IMR-90 (cell line): Measurements from ENCODE around the gene CIITA. TPM values are rescaled to one million over a fixed set of nuclear protein-coding genes. Genes with fewer than 3 reads are reported as not detected.
A peak's percentile ranks its signal among the peaks of the same experiment; 100 is the strongest.

Experiments
- ATAC-seq: fragments of 200-7000 bp; cut with Tn5 transposase; 2 replicates; pipeline ENCODE4 v1.9.1; 2020; ENCODE audit warnings: low read depth, mild to moderate bottlenecking, moderate library complexity
- BruUV-seq: library from RNA; stranded (reverse); fragments of 400-500 nt; replicated peaks from 2 replicates; lab custom pipeline; 2021; lab: Mats Ljungman, UMichigan
- CTCF ChIA-PET: fragments of 300-600 bp; formaldehyde crosslinking; extraction: SDS; loops from one replicate; lab custom pipeline; 2021; ENCODE audit warnings: antibody characterized with exemption; lab: Yijun Ruan, JAX
- POLR2A ChIA-PET: fragments of 300-600 bp; sonication (Branson Sonifier 250); formaldehyde crosslinking; loops from one replicate; lab custom pipeline; 2022; ENCODE audit warnings: antibody characterized with exemption; ENCODE audit not compliant: unreplicated experiment; lab: Charles Lee
- DNase-seq: peaks from one replicate; pipeline ENCODE4 v3.0.0; 2013
- H2AFZ ChIP-seq: replicated peaks from 2 replicates; pipeline ENCODE3; 2013; ENCODE audit warnings: low read length, mild to moderate bottlenecking; ENCODE audit not compliant: poor library complexity
- H2AK5ac ChIP-seq: 2 replicates; pipeline ENCODE4 v1.6.1; 2013; ENCODE audit warnings: low read depth, low read length, inconsistent platforms
- H2AK9ac ChIP-seq: replicated peaks from 2 replicates; pipeline ENCODE3; 2013; ENCODE audit warnings: mild to moderate bottlenecking, low read depth, low read length, moderate library complexity; ENCODE audit not compliant: poor library complexity
- H2BK120ac ChIP-seq: 2 replicates; pipeline ENCODE4 v1.6.1; 2013; ENCODE audit warnings: low read depth, low read length, inconsistent platforms
- H2BK15ac ChIP-seq: 3 replicates; pipeline ENCODE4 v1.6.1; 2013; ENCODE audit warnings: low read depth, low read length, inconsistent platforms
- H2BK20ac ChIP-seq: 2 replicates; pipeline ENCODE4 v1.6.1; 2013; ENCODE audit warnings: low read depth, mild to moderate bottlenecking, inconsistent platforms, low read length, moderate library complexity
- H2BK5ac ChIP-seq: 2 replicates; pipeline ENCODE4 v1.6.1; 2013; ENCODE audit warnings: mild to moderate bottlenecking, low read depth, low read length, inconsistent platforms; ENCODE audit not compliant: poor library complexity, severe bottlenecking
- H3K14ac ChIP-seq: replicated peaks from 2 replicates; pipeline ENCODE4 v1.6.1; 2013; ENCODE audit warnings: low read depth, low read length, inconsistent platforms
- H3K18ac ChIP-seq: 2 replicates; pipeline ENCODE4 v1.6.1; 2013; ENCODE audit warnings: low read depth, low read length, control low read depth
- H3K23ac ChIP-seq: 2 replicates; pipeline ENCODE4 v1.6.1; 2013; ENCODE audit warnings: low read depth, low read length, inconsistent platforms
- H3K27ac ChIP-seq: 2 replicates; pipeline ENCODE4 v1.5.1; 2013; ENCODE audit warnings: mild to moderate bottlenecking, control low read depth, low read length; ENCODE audit not compliant: insufficient read depth
- H3K27me3 ChIP-seq: 2 replicates; pipeline ENCODE4 v1.6.1; 2013; ENCODE audit warnings: low read length; ENCODE audit not compliant: control insufficient read depth, insufficient read depth
- H3K36me3 ChIP-seq: 2 replicates; pipeline ENCODE4 v1.6.1; 2013; ENCODE audit warnings: low read length, mixed read lengths; ENCODE audit not compliant: control insufficient read depth, insufficient read depth
- H3K4ac ChIP-seq: 2 replicates; pipeline ENCODE4 v1.6.1; 2013; ENCODE audit warnings: low read depth, low read length, inconsistent platforms
- H3K4me1 ChIP-seq: 2 replicates; pipeline ENCODE4 v1.6.1; 2013; ENCODE audit warnings: low read length, mixed read lengths; ENCODE audit not compliant: control insufficient read depth, insufficient read depth
- H3K4me2 ChIP-seq: 2 replicates; pipeline ENCODE4 v1.6.1; 2013; ENCODE audit warnings: low read depth, mild to moderate bottlenecking, control low read depth, low read length, moderate library complexity
- H3K4me3 ChIP-seq: 2 replicates; pipeline ENCODE4 v1.5.1; 2013; ENCODE audit warnings: low read depth, mild to moderate bottlenecking, control low read depth, low read length, moderate library complexity; ENCODE audit not compliant: insufficient read depth
- H3K56ac ChIP-seq: 2 replicates; pipeline ENCODE4 v1.6.1; 2013; ENCODE audit warnings: low read length, inconsistent platforms; ENCODE audit not compliant: insufficient read depth; ENCODE audit errors: extremely low read depth
- H3K79me1 ChIP-seq, 2 experiments: 2 replicates each; pipeline ENCODE4 v1.6.1; 2013; ENCODE audit warnings: low read length in 2 of 2, inconsistent platforms in 1 of 2, low read depth in 1 of 2
- H3K9ac ChIP-seq: 2 replicates; pipeline ENCODE4 v1.6.1; 2013; ENCODE audit warnings: low read depth, low read length, control low read depth
- H3K9me1 ChIP-seq: 2 replicates; pipeline ENCODE4 v1.6.1; 2013; ENCODE audit warnings: low read length, inconsistent platforms; ENCODE audit not compliant: insufficient read depth
- H3K9me3 ChIP-seq: 2 replicates; pipeline ENCODE4 v1.6.1; 2013; ENCODE audit warnings: low read length; ENCODE audit not compliant: control insufficient read depth, insufficient read depth
- H4K20me1 ChIP-seq: 2 replicates; pipeline ENCODE4 v1.6.1; 2013; ENCODE audit warnings: low read length, inconsistent platforms; ENCODE audit not compliant: insufficient read depth
- H4K5ac ChIP-seq: 2 replicates; pipeline ENCODE4 v1.6.1; 2013; ENCODE audit warnings: mild to moderate bottlenecking, low read depth, low read length, control low read depth
- H4K8ac ChIP-seq, 2 experiments: 2 replicates each; pipeline ENCODE4 v1.6.1; 2013; ENCODE audit warnings: low read depth in 2 of 2, low read length in 2 of 2, control low read depth in 1 of 2, inconsistent platforms in 1 of 2
- H4K91ac ChIP-seq: 2 replicates; pipeline ENCODE4 v1.6.1; 2013; ENCODE audit warnings: low read depth, low read length, inconsistent platforms; ENCODE audit not compliant: insufficient read depth
- CHD1 ChIP-seq: IDR thresholded peaks from 2 replicates; pipeline ENCODE4 v1.6.1; 2012; ENCODE audit warnings: low read depth, low read length, improper control_type of control experiment
- CTCF ChIP-seq: conservative IDR thresholded peaks from 2 replicates; pipeline ENCODE4 v1.5.1; 2012; ENCODE audit warnings: mild to moderate bottlenecking, low read depth, low read length, improper control_type of control experiment
- FOS ChIP-seq: fragments of 150-350 bp; IDR thresholded peaks from 2 replicates; pipeline ENCODE4 v1.6.1; 2016; ENCODE audit warnings: low read depth, low read length
- MAFK ChIP-seq: IDR thresholded peaks from 2 replicates; pipeline ENCODE4 v1.6.1; 2012; ENCODE audit warnings: low read depth, low read length, improper control_type of control experiment
- MAZ ChIP-seq: IDR thresholded peaks from 2 replicates; pipeline ENCODE4 v1.6.1; 2012; ENCODE audit warnings: low read depth, mild to moderate bottlenecking, low read length, improper control_type of control experiment, moderate library complexity, borderline replicate concordance
- RFX5 ChIP-seq: IDR thresholded peaks from 2 replicates; pipeline ENCODE4 v1.8.0; 2012; ENCODE audit warnings: low read depth, mild to moderate bottlenecking, low read length, moderate library complexity
- WGBS, 2 experiments: methylation state at CpG; one replicate each; pipeline versions ENCODE4 v1.1.5 to v1.1.7; 2013; ENCODE audit warnings: missing lambda C conversion rate in 2 of 2; ENCODE audit not compliant: insufficient read length in 1 of 2; ENCODE audit errors: extremely low coverage in 2 of 2; 5-methylcytosine and 5-hydroxymethylcytosine counted together
- dilution Hi-C: fragments of 300-500 bp; cut with HindIII; formaldehyde crosslinking; loops from one replicate; pipeline ENCODE4 v1.14.3; 2018; ENCODE audit warnings: low sequenced_read_pairs; ENCODE audit not compliant: unreplicated experiment
- in situ Hi-C: fragments of 300-500 bp; cut with MboI; formaldehyde crosslinking; loops from 3 replicates; pipeline ENCODE4 v1.14.3; 2019; ENCODE audit warnings: low sequenced_read_pairs, inconsistent platforms, mixed read lengths
- intact Hi-C: fragments of 100-400 bp; cut with micrococcal nuclease; formaldehyde crosslinking; loops from 2 replicates; pipeline ENCODE4 v1.10.0; 2022
- polyA plus RNA-seq, 3 experiments: library from polyadenylated mRNA; depleted of rRNA; stranded (reverse); fragments of >200 nt; gene quantifications; 2 replicates each; pipeline ENCODE4 v1.2.3, GENCODE V29; 2012; ENCODE audit warnings: low replicate concordance in 1 of 3
- total RNA-seq: library from RNA; depleted of rRNA; stranded (reverse); fragments of >200 nt; gene quantifications from 2 replicates; pipeline ENCODE4 v1.2.3, GENCODE V29; 2012
- TF ChIP-seq, protein P1 (sequence below): fragments of 150-350 bp; IDR thresholded peaks from 2 replicates; pipeline ENCODE4 v1.6.1; 2017; ENCODE audit warnings: mild to moderate bottlenecking, antibody characterized with exemption, low read length, low read depth
- TF ChIP-seq, protein P2 (sequence below): fragments of 150-350 bp; IDR thresholded peaks from 2 replicates; pipeline ENCODE4 v1.6.1; 2016; ENCODE audit warnings: low read depth, mild to moderate bottlenecking, low read length, moderate library complexity, borderline replicate concordance

CIITA gene
- total and polyA plus RNA-seq, 2 of the 4 experiments (the other 2 are of a cell fraction), result 0.10 TPM; not detected in 1

DNA sequence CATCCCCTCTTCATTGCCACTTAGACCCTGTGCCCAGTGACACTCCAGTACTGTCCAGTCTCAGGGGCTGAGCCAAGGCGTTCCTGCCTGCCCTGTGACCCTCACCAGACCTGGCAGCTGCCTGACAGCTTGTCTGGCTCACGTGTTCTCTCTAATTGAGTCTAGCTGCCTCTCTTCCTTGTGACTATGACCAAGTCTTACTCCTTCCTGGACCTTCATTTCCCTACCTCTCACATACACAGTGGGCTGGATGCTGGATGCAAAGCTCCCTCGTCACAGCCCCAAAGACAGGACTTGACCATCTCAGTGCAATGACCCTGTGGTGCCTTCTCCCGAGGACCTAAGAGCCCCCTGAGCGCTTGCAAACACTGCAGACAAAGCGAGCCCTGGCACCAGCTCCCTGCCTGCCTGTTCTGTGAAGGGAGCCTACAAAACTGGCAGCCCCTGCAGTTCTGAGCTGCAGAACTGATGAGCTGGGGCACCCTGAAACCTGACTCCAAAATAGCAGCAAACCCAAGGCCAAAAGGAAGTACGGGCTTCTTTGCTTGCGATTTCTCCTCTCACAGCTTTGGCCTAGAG, 63.6 kb downstream of the CIITA start:
- TF ChIP-seq MAZ, result no peak
- TF ChIP-seq RFX5, result no peak
- no peak for TF ChIP-seq CHD1
- no peak for TF ChIP-seq FOS
- TF ChIP-seq MAFK, result no peak
- TF ChIP-seq, protein P1, sequence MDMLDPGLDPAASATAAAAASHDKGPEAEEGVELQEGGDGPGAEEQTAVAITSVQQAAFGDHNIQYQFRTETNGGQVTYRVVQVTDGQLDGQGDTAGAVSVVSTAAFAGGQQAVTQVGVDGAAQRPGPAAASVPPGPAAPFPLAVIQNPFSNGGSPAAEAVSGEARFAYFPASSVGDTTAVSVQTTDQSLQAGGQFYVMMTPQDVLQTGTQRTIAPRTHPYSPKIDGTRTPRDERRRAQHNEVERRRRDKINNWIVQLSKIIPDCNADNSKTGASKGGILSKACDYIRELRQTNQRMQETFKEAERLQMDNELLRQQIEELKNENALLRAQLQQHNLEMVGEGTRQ, result no peak
- TF ChIP-seq, protein P2, sequence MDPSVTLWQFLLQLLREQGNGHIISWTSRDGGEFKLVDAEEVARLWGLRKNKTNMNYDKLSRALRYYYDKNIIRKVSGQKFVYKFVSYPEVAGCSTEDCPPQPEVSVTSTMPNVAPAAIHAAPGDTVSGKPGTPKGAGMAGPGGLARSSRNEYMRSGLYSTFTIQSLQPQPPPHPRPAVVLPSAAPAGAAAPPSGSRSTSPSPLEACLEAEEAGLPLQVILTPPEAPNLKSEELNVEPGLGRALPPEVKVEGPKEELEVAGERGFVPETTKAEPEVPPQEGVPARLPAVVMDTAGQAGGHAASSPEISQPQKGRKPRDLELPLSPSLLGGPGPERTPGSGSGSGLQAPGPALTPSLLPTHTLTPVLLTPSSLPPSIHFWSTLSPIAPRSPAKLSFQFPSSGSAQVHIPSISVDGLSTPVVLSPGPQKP, result no peak
- TF ChIP-seq CTCF, result no peak
- peak; percentile 34 for DNase-seq
- Histone ChIP-seq H2AK5ac (peak overlapping the region; percentile 22; the same call in 1 of the 2 replicates), H3K27ac (peak overlapping the region; percentile 60), H2AFZ (no peak overlapping the region), H3K9ac (peak overlapping the region; percentile 80), H4K91ac (no peak overlapping the region), H3K27me3 (no peaks in the 10 kb centered on the region), H3K9me1 (peaks cover 31% of the 10 kb centered on the region), H3K14ac (0 out of 2 replicates have a peak overlapping the region, but pooled peaks have one; percentile 78), H3K56ac (no peak overlapping the region), H2AK9ac (no peak overlapping the region), H4K5ac (no peak overlapping the region), H3K79me1 (peaks cover 37 to 82% of the 10 kb centered on the region in 2 experiments), H2BK120ac (no peak overlapping the region), H2BK20ac (no peak overlapping the region), H3K36me3 (peaks cover 14% of the 10 kb centered on the region; the same call in 1 of the 2 replicates), H3K18ac (no peak overlapping the region), H2BK5ac (no peak overlapping the region), H4K20me1 (peaks cover 66% of the 10 kb centered on the region), H4K8ac (no peak overlapping the region), H2BK15ac (no peak overlapping the region), H3K4me1 (peaks cover 24% of the 10 kb centered on the region), H3K4me2 (peak overlapping the region; percentile 97), H3K23ac (peak overlapping the region; percentile 63), H3K4ac (no peak overlapping the region; the same call in 1 of the 2 replicates), H3K9me3 (no peaks in the 10 kb centered on the region), H3K4me3 (peak overlapping the region; percentile 81)
- dilution Hi-C loops (no loop called here), in situ Hi-C loops (loop anchor here (25.0 kb wide), 1 partner anchor 1828 kb away; no protein-coding TSS in a partner anchor), intact Hi-C loops (no loop called here)
- CTCF ChIA-PET, result interaction anchor here (0.5 kb wide), 1 partner anchor 74 kb away, joined by 3 read pairs; no protein-coding TSS in a partner anchor
- WGBS, 2 experiments, result 8% methylated on average over 2 of the region's 8 CpGs; no CpG with 5 or more reads in 1 of the 2 experiments
- no TSS peak for BruUV-seq
- ATAC-seq, result no peak
- POLR2A ChIA-PET, result no interaction called here
